Gastroesophageal sphincter (tissue), 3 donors: ENCODE results near the gene SND1.

Source experiments
- POLR2A ChIP-seq, 2 donors: fragments of 450-650 bp; IDR thresholded peaks; one replicate each; pipeline ENCODE4 v1.6.1; 2017; ENCODE audit warnings: antibody characterized with exemption in 2 of 2, mild to moderate bottlenecking in 2 of 2, moderate library complexity in 1 of 2
- POLR2AphosphoS5 ChIP-seq: sonication (generic); formaldehyde crosslinking; IDR thresholded peaks from one replicate; pipeline ENCODE4 v1.6.1; 2017; ENCODE audit warnings: antibody characterized with exemption
- TF ChIP-seq, protein P1 (sequence below), 4 experiments: fragments of 200-600 bp in 2 of 4; fragments of 450-650 bp in 2 of 4; sonication (generic) in 1 of 4; IDR thresholded peaks; one replicate each; pipeline ENCODE4 v1.5.1; 2017 to 2019; ENCODE audit warnings: antibody characterized with exemption in 4 of 4, mild to moderate bottlenecking in 2 of 4, moderate library complexity in 2 of 4

DNA sequence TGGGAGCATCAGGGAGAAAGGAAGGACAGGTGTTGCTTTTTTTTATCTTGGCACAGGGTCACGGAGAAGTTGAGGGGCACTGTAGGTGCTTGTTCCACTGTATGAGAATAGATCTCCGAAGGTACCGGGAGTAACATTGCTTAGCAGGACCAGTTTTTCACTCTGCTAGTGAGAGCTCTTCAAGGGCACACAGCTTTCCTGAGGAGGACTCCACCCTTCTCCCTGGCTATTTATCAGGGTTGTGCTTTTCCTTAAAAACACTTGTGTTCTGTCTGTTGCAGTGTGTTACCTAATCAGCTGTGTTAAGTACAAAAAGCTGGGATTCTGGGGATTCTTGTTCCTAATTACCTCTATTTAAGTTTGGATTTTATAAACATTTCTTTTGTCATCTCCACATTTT, 160.5 kb downstream of the SND1 start:
- TF ChIP-seq POLR2AphosphoS5 = no peak
- TF ChIP-seq, protein P1, sequence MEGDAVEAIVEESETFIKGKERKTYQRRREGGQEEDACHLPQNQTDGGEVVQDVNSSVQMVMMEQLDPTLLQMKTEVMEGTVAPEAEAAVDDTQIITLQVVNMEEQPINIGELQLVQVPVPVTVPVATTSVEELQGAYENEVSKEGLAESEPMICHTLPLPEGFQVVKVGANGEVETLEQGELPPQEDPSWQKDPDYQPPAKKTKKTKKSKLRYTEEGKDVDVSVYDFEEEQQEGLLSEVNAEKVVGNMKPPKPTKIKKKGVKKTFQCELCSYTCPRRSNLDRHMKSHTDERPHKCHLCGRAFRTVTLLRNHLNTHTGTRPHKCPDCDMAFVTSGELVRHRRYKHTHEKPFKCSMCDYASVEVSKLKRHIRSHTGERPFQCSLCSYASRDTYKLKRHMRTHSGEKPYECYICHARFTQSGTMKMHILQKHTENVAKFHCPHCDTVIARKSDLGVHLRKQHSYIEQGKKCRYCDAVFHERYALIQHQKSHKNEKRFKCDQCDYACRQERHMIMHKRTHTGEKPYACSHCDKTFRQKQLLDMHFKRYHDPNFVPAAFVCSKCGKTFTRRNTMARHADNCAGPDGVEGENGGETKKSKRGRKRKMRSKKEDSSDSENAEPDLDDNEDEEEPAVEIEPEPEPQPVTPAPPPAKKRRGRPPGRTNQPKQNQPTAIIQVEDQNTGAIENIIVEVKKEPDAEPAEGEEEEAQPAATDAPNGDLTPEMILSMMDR (IDR thresholded peaks at IDR 0.05) = no peak
- TF ChIP-seq POLR2A (IDR thresholded peaks at IDR 0.05) = no peak
